Measurements from ENCODE around the gene RNF223.

The RNF223 gene

DNA sequence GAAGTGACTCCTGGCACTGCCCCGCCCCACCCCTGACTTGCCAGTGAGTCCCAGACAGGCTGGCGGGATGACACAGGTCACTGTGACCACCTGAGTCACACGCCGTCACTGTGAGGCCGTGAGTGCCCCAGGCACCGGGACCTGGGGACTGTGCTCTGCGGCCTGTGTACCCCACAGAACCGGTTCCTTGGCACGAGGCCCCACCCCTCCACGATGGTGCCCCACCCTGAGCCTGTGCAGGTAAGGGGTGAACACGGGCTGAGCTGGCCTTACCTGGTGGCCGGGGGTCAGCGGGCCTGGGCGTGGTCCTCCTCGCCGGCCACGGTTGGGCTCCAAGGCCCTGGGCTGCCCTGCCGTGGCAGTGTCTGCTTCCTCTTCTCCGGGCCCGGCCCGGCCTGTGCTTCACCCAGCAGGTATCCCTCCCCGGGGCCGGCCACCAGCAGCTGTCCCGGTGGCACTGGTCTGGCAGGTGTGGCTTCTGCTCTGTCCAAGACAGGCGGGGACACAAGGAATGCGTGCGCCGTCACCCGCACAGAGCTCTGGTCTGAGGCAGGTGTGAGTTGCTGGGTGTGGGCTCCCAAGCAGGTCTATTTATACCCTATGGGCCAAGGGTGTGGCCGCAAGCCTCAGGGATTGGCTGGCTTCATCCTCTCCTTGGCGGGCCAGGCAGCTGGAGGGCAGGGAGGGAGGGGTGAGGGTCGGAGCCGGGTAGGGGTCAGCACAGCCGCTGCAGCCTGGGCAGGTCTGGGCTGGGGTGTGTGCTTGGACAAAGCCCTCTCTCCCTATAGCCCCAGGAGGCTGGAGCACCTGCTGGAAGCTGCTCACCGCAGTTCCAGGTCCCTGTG lies at the start of gene RNF223:
Gene RNF223, minus strand, starts transcription at position 564 of the 845 bp plus-strand sequence. CDS start 1,740 bp downstream, outside the sequence.
- DNase-seq, result no peak

DNA sequence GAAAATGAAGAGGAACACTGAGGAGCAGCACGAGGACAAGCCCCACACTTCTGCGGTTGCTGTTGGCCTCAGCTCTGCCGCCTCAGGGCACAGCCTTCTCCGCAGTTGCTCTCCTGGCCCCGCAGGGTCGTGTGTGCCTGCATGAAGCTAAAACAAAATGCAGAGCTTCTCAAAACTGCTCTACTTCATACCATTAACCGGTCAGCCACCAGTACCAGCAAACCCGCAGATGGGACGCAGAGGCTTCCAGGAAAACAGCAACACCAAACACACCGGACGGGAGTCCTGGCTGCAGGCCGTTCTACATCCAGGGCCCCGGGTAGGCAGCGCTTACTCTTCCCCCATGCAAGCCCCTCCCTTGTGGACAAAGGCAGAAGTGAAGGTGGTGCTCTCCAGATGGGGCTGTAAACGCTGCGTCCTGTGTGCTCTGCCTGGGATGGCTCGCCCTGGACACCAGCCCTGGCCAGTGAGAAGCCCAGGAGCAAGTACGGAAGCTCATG lies 48.9 kb upstream of the RNF223 start:
- no peak for DNase-seq

DNA sequence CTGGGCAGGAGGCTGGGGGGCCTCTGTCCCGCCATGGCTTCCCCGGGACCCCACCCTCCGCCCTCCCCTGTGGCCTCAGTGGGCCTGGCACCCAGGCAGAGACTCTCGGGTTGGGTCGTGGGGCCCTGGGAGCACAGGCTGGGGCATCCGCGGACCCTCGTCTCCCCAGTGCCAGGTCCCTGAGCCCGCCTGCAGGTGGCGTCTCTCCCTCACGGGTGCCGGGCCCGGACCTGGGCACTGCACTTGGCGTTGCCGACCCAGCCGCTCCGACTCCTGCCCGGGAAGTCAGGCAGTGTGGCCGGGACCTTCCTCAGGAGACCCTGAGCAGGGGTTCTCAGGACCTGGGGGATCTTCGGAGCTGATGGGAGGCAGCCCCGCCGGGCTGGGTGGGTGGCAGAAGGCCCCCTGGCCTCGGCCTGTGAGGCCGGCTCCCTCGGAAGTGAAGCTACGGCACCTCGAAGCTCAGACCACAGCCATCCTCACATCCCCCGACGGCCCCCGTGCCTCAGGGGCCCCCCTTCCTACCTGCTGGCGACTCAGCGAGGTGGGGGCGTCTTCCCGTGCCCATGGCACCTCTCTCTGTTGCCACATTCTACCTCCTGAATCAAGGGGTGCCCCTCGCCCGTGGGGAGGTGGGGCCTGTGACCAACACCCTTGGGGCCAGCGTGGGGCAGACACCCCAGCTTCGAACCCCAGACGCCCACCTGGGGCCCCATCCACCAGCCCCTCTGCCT lies 48.1 kb upstream of the RNF223 start:
- DNase-seq, result no peak

DNA sequence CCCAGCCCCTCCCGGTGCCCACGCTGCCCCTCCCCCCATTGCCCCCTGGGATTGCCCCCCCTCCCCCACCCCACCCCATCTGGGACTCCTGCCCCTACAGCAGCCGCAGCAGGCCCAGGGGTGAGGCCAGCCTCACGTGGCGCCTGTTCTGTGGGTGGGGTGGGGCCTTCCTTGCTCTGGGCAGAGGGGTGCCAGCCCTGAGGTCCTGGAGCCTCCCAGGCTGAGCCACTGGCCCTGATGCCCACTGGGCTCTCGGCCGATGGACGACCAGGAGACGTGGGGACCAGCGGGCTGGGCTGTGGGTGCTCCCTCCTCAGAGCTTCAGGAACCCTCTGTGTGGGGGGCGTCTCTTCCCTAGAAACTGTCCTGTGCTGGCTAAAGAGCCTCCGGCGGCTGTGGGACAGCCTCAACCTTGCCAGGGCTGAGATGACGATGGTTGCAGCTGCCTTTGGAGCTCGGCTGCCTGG lies 47.5 kb upstream of the RNF223 start:
- DNase-seq, result no peak

DNA sequence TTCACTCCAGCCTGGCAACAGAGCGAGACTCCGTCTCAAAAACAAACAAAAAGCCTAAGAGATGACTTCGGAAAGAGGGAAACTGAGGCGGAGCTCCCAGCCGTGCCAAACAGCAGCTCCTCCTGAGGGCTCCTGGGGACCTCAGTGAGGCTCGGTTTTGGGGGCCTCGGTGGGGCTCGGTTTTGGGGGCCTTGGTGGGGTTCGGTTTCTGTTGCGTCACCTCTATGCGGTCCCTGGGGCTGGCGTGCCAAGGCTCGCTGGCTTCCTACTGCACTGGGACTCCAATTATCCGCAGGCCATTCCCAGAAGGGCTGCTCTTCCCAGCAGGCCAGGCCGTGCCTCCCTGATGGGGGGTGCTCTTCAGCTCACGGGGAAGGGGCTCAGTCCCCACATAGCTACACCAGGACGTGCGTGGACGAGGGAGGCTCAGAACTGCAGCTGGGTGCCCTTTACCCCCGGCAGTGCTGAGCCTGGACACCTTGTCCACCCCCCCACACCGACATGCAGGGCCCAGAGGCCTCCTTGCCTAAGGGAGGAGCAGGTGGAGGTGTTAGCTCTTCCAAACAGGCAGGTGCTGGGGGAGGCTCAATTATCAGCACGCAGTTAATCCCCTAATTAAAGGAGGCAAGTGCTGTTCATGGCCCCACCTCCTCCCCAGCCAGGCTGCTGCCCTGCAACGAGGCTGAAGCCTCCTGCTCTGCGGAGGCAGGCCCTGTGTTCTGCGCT lies 46.9 kb upstream of the RNF223 start:
- DNase-seq, result no peak

DNA sequence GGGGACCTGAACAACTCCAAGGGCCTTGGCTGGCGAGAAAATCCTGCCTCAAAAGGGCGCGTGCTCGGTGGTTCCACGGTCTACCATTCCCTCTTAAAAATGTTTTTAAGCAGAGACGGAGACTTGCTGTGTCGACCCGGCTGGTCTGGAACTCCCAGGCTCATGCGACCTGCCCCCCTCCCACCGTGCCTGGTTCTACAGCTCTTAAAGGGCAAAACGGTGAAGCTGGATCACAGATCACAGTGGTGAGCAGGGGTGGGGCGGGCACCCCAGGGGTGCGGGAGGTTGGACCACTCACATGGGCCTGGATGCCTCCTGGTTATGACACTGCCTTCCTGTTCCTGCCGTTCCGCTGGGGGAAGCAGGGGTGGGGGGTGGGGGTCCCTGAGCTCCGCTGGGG lies 46.0 kb upstream of the RNF223 start:
- no peak for DNase-seq

DNA sequence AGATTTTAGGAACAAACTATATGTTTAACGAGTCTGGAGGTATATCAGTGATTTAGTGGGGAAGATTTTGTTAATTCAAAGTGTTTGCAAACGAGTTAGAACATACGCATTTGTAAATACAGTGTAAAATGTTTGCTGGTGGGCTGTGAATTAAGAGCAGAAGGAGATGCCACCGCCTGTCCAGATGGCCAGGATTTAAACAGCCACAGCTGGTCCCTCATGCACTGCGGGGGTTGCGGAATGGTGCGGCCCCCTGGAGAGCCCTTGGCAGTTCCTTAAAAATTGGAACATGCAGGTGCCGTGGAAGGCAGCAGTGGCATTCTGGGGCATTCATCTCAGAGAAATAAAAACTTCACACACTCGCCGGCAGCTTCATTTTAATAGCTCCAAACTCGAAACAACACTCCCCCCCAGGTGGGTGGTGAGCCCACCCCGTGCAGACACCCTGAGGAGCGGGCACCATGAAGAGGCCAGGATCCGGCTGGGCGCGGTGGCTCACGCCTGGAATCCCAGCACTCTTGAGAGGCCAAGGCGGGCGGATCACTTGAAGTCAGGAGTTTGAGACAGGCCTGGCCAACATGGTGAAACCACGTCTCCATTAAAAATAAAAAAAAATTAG lies 45.3 kb upstream of the RNF223 start:
- no peak for DNase-seq

DNA sequence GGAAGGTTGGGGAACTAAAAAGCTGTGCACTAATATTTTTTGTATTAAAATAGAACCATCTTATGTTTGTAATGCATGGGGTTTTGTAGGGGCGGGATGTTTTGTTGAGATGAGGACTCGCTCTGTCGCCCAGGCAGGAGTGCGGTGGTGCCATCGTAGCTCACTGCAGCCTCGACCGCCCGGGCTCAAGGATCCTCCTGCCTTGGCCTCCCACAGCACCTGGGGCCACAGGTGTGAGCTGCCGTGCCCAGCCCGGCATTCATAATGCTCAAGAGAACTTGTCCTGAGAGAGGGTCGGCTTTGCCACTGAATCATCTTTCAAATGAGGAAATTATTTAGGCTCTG lies 44.7 kb upstream of the RNF223 start:
- no peak for DNase-seq

DNA sequence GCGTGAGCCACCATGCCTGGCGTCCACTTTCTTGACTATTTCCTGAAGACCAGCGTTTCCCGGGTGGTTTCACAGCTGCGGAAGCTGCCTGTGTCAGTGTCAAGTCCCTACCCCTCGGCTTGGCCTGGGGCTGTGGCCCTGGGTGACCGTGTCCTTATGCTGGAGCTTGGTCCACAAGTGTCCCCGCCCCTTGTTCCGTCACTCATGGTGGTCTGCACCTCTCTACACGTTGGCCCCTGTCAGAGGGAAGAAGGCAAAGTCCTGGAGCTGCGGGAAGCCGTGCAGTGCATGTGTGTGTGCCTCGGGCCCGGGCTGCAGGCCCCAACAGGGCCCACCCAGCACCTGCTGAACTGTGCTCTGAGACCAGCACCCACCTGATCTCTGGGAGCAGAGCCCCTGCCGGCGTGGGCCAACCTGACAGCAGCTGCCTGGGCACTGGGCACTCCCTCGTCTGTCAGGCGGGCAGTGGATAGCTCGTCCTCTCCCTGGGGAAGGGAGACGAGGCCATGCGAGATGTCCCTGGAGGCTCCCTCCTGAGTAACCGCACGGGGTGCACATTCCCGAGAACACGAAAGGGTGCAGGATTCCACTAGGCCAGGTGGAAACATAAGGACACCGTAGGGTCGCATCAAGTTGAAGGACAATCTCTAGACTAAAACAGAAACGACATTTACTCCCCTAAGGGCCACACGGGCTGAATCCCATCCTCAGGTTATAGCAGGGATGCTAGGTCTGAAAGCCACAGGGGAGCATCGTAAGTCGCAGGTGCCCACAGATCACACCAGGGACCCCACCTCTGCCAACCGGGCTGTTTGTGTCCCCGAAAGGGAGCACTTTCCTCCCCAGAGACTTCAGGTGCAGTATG lies 44.1 kb upstream of the RNF223 start:
- DNase-seq, result no peak

DNA sequence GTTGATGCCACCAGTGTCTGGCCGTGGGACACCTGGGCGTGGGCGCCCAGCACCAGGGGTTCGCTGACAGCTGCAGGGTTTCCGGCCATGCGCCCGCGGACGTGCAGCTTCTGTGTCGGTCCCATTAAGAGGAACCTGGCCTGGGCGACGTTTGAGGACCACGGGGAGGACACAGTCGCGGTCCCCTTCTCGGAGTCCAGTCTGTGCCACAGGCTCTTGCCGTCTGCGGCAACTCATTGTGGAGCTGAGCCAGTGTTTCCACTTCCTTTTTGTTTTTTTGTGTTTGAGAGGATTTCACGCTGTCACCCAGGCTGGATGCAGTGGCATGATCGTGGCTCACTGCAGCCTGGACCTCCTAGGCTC lies 43.3 kb upstream of the RNF223 start:
- no peak for DNase-seq

DNA sequence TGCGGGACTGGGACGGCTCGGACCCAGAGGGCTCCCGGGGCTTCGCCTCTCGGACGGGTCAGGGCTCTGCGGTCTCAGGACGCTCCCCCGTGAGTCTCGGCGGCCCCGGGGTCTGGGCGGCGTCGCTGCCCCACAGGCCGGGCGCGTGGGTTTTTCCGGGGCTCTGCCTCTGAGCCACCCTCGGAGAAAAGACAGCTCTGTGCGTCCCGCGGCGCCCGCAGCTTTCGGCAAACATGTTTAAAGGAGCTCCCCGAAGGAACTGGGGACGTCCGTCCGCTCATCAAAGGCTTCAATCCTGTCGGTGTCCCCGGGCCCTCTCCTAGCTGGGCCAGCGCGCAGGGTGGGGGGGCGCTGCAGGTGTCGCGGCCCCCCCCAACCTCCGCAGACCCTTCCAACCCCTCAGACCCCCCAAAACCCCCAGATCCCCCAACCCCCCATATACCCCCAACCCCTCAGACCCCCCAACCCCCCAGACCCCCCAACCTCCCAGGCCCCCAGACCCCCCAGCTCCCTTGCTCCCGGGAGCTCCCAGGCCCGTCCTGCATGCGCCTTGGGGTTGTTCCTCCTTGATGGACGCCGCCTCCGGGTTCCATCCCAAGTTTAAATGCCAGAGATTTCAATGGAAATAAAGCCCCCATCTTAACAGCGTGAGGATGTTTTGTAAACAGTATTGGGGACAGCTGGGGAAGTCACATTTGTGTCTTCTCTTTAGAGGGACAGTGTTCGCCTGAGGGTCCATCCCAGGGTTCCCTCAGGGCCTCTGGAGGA lies 42.8 kb upstream of the RNF223 start:
- no peak for DNase-seq

DNA sequence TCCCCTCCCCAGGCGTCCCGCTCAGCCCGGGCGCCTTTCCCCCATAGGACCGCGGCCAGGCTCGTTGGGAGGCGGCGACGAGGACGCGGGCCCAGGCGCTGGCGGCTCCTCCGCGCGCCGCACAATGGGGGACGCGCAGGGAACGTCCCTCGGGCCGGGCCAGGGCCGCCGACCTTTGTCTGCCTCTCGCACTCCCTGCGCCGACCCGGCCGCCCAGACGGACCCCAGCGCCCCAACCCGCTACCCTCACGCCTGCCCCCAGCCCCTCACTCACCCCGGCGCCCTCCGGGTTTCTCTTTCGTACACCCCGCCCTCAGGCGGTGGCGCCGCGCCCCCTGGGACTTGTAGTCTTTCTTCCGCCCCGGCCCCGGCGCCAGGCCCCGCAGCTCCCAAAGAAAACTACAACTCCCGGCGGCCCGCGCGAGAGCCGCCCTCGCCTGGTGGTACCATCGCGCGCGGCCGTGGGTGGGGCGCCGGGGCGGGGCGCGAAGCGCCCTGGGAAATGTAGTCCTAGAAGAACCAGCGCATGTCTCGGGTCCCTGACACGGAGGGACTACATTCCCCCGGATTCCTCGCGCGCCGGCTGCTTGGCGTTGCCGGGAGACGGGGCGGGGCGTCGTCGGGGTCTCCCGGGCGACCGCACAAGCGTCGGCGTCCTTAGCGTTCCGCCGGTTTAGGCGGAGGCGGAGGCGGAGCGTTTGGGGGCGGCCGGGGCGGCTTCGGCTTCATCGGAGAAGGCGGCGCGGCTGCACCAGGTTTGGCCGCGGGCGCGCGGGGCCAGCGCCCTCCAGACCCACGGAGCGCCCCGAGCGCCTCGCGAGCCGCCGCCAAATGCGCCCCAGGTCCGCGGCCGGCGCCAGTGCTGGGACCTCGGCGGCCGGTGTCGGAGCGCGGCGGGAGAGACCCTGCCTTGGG lies 41.9 kb upstream of the RNF223 start, which contains the start of gene C1orf159:
Gene C1orf159, minus strand, starts transcription at position 304 of the 915 bp plus-strand sequence. CDS start 24,546 bp downstream, outside the sequence.
- DNase-seq, result peak; percentile 97

DNA sequence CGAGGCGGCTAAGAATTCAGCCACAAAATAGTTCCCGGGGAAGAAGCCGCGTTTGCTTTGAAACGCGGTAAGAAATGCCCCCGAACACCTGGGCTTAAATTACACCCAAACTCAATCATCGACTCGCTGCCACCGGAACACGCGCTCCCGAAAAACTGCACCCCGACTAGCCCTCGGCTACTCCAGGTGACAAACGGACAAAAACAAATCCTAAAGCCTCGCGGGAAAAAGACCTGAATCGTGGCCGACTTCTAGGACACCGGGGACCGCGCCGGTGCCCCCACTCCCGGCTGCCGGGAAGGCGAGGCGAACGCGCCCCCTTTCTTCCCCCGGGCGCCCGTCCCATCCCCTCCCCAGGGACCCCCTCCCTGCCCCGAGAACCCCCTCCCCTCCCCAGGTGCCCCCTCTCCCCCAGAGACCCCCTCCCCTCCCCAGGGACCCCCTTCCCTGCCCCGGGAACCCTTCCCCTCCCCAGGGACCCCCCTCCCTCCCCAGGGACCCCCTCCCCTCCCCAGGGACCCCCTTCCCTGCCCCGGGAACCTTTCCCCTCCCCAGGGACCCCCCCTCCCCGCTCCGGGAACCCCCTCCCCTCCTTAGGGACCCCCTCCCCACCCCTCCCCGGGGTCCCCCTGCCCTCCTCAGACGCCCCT lies 41.2 kb upstream of the RNF223 start:
- DNase-seq, result no peak

DNA sequence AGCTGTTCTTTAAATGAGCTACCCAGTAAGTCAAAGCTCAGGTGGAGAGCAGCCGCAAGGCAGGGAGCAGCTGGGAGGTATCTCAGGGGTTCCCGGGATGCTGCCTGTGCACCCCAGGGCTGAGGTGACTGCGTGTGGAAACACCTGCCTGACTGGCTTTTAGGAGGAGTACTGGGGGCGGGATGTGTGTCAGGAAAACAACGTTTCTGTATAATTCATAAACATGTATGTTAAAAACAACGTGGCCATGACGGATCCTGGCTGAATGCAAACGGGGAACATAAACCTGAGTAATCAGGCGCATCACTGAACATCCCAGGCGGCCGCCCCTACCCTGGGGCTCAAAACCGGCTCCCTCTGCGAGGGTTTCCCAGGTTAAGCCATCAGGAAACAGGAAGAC lies 40.3 kb upstream of the RNF223 start:
- DNase-seq, result no peak

DNA sequence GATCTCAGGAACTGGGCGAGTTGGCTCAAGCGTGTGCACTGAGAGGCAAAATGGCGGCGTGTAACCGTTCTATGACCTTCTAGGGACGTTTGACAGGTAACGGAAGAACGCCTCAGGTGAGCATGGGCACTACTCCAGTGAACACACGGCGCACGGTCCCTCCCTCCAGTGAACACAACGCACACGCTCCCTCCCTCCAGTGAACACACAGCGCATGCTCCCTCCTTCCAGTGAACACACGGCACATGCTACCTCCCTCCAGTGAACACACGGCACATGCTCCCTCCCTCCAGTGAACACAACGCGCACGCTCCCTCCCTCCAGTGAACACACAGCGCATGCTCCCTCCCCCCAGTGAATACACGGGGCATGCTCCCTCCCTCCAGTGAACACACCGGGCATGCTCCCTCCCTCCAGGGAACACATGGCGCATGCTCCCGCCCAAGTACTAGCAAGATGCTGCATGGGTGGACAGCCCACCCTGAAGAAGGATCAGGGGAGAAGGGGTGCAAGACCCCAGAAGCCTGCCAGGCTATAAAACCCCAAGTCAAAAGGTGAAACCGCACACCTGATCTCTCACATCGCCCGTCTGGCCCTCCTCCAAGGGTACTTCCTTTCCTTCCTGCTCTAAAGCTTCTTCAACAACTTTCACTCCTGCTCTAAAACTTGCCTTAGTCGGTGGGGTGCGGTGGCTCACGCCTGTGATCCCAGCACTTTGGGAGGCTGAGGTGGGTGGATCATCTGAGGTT lies 38.3 kb upstream of the RNF223 start:
- DNase-seq, result no peak

DNA sequence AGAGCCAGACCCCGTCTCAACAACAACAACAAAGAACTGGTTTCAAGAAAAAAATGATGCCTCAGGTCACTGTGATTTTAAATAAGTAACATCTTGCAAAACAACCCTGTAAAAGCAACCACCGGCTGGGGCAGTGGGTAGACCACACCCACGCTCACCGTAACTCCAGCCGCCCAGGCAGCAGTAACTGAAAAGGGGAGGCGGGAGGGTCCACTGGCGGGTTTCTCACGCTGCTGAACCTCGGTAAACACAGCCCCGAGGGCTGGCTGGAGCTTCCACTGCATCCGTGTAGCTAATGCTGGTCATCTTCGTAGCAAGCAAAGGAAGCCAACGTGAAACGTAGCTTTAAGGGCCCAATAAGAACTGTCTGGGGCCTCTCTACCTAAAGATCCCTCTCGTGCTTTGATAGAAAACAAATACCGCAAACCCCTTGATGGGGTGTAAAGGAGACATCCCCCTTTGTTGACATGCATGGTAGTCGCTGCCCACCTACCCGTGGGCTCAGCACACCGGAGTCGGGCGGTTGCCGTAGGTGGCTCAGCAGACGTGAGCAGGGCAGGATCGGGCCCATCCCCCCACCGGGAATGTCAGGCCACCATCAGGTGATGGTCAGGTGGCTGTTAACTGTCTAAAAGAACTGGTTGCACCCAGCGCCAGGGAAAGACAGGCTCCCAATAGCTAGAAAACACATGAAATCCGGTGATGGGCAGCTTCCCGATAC lies 37.6 kb upstream of the RNF223 start:
- no peak for DNase-seq

DNA sequence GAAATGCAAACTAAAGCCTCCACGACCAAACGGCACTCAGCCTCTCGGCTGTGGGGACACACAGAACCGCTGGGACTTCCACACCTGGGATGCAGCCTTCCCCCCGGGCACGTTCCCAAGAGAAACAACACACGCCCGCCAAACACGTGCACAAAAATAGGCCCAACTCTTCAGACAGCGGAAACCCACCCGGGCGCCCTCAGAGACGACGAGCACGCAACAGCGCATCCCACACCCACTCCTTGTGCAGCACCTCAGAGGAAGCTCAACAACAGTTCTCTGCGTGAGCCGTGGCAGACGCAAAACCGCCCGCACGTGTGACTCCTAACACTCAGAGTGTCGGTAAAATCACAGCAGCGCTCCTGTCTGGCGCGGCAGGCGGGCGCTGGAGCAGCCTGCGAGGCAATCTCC lies 36.5 kb upstream of the RNF223 start:
- DNase-seq, result no peak

DNA sequence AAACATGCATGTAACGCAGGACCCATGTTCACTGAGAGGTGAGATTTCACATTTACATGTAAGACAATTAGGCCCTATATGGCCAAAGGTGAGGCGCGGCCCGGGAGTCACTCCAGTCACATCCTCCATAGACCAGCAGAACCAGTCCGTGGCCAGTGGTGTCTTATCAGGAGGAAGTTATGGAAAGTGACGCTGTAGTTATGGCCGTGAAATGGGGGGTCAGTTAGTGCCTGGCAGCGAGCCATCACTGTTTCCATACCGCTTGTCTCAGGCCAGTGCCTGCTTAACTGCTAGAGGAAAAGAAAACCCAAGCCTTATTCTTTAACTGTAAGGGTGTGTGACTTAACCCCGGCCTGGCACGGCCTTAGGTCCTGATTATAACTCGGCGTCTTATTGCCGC lies 35.6 kb upstream of the RNF223 start:
- DNase-seq, result no peak

Measured in NCI-H187 treated with DMSO at 0.1 percent for 48 hours (cell line).